NB4 (cell line): ENCODE results near the gene PARD6B.
"Not testable (repeated sequence)": the region's sequence is repeated elsewhere in the genome, so short reads cannot be mapped to it uniquely, and the experiment has no call there.

Experiments
- DNase-seq: peaks from one replicate; pipeline ENCODE4 v3.0.0; 2010; ENCODE audit warnings: low read depth
- H3K4me3 ChIP-seq: one replicate; pipeline ENCODE4 v1.5.1; 2011; ENCODE audit warnings: mild to moderate bottlenecking, low read depth, low read length, moderate library complexity
- CTCF ChIP-seq: IDR thresholded peaks from one replicate; pipeline ENCODE4 v1.5.1; 2012; ENCODE audit warnings: low read depth, low read length
- MYC ChIP-seq: IDR thresholded peaks from 2 replicates; pipeline ENCODE4 v1.6.1; 2011; ENCODE audit warnings: low read depth, low read length
- POLR2A ChIP-seq: IDR thresholded peaks from 2 replicates; pipeline ENCODE4 v1.6.1; 2011; ENCODE audit warnings: mild to moderate bottlenecking; ENCODE audit not compliant: insufficient read length; ENCODE audit errors: extremely low read depth
- TF ChIP-seq, protein P1 (sequence below): IDR thresholded peaks from 2 replicates; pipeline ENCODE4 v1.6.1; 2011; ENCODE audit warnings: low read depth, low read length

PARD6B gene

GRCh38 chr20:50759678-50760077, 28.3 kb downstream of the PARD6B start:
- no peak for TF ChIP-seq MYC
- peak; percentile 49 for DNase-seq
- no peak overlapping the region for H3K4me3 ChIP-seq

GRCh38 chr20:50762045-50762422, 30.7 kb downstream of the PARD6B start:
- DNase-seq, result no peak
- TF ChIP-seq, protein P1, sequence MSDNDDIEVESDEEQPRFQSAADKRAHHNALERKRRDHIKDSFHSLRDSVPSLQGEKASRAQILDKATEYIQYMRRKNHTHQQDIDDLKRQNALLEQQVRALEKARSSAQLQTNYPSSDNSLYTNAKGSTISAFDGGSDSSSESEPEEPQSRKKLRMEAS, result no peak
- TF ChIP-seq POLR2A (no peak), CTCF (no peak)
- H3K4me3 ChIP-seq, result no peak overlapping the region

- H3K4me3 ChIP-seq, result no peak overlapping the region
- TF ChIP-seq CTCF (no peak), POLR2A (no peak), MYC (no peak)
- TF ChIP-seq, protein P1, result no peak
- no peak for DNase-seq
These were observed 31.2 kb downstream of the PARD6B start for GRCh38 chr20:50762435-50763220.

DNA sequence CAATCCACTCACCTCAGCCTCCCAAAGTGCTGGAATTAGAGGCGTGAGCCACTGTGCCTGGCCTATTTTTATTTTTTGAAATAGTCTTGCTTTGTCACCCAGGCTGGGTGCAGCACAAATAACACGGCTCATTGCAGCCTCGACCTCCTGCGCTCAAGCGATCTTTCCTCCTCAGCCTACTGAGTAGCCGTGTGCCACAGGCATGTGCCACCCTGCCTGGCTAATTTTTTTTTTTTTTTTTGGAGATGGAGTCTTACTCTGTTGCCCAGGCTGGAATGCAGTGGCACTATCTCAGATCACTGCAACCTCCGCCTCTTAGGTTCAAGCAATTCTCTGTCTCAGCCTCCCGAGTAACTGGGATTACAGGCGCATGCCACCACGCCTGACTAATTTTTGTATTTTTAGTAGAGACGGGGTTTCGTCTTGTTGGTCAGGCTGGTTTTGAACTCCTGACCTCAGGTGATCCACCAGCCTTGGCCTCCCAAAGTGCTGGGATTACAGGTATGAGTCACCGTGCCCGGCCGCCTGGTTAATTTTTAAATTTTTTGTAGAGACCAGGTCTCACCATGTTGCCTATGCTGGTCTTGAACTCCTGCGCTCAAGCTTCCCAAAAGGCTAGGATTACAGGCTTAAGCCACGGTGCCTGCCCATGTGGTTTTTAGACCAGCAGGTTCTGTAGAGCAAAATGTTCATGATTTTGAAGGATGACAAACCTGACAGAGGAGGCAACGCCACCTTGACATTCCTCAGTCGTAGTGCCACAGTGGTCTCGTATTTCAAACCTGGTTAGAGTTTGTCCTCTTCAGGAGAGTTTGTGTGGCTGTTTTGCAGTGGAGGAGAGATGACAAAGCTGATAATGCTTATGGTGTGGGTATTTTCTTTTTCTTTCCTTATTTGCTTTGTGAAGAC, 32.4 kb downstream of the PARD6B start:
- DNase-seq, H3K4me3 ChIP-seq: not testable (repeated sequence)

- not testable (repeated sequence) for DNase-seq, H3K4me3 ChIP-seq
These were observed 33.9 kb downstream of the PARD6B start for GRCh38 chr20:50765251-50765650.

GRCh38 chr20:50765674-50766073, 34.3 kb downstream of the PARD6B start:
- no peak for DNase-seq
- no peak overlapping the region for H3K4me3 ChIP-seq
- TF ChIP-seq MYC (no peak), POLR2A (no peak), CTCF (no peak)
- TF ChIP-seq, protein P1, result no peak

DNA sequence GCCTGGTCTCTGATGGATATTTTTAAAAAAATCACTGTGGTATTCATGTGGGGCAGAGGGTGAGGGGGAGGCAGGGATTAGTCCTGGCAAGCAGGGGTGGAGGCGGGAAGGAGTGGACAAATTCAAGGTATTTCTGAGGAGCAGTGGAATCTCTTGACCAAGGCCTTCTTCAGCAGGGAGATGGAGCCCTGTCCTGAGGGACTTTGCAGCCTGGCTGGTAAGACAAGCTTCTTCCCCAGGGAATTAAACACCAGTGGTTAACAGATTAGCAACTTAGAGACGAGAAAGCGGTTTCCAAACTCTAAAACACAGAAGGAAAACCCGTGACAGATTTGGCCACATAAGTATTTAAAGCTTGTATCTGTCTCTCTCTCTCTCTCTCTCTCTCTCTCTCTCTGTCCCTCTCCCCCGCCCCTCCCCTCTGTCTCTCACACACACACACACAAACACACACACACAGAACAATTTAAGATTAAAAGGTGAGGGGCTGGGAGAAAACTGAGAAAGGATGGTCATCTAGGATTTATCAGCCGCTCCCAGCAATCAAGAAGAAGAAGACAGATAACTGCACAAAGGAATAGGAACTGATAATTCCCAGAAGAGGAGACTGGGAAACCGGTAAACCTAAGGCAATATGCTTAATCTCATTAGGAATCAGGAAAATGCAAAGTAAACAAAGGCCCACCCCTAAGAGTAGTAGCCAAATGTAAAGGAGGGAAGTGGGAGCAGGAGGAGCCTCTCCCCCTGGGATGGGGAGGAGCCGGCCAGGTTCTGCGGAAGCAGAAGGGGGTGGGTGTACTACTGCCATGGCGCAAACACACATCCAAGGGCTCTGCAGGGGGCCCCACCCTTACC, 35.8 kb downstream of the PARD6B start:
- H3K4me3 ChIP-seq, result not testable (repeated sequence)
- DNase-seq, result peak; percentile 65

DNA sequence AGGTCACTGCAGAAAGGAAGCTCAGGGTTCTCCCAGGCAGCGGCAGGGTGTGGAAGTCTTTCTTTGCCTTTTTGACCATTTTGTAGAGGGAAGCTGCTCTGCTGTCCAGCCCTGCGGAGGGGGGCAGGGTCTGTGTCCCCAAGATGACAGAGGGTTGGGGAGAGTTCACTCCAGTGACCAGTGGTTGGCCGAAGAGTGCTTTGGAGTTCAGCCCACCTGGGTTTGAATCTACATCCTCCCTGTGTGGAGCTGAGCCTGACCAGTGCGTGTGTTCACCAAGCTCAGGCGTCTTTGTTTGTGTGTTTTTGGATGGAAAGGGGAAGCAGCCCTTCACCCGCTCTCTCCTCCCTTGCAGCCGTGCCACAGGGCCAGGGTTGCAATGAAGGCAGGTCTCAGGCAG, 37.6 kb downstream of the PARD6B start:
- peak; percentile 69 for DNase-seq
- not testable (repeated sequence) for H3K4me3 ChIP-seq

DNA sequence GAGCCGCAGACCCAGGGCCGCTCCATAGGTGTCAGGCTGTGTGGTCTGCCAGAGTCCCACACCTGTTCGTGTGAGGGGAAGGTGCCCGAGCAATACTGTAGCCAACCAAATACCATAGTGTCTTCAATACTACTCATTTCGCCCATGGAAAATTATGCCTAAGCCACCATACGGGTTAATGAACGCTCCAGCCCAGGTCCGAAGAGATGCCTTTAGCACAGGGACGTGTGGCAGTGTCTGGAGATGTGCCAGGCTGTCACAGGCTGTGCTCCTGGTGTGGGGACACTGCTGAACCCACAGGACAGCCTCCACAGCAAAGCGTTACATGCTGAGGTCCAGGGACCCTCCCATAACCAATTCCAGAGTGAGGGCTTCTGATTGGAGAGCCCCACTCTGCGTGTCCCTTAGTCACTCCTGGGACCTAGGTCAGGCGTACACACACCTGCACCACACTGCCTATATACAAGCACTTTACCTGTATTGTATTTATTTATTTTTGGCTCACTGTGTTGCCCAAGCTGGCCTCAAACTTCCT, 38.2 kb downstream of the PARD6B start:
- DNase-seq, H3K4me3 ChIP-seq: not testable (repeated sequence)

DNA sequence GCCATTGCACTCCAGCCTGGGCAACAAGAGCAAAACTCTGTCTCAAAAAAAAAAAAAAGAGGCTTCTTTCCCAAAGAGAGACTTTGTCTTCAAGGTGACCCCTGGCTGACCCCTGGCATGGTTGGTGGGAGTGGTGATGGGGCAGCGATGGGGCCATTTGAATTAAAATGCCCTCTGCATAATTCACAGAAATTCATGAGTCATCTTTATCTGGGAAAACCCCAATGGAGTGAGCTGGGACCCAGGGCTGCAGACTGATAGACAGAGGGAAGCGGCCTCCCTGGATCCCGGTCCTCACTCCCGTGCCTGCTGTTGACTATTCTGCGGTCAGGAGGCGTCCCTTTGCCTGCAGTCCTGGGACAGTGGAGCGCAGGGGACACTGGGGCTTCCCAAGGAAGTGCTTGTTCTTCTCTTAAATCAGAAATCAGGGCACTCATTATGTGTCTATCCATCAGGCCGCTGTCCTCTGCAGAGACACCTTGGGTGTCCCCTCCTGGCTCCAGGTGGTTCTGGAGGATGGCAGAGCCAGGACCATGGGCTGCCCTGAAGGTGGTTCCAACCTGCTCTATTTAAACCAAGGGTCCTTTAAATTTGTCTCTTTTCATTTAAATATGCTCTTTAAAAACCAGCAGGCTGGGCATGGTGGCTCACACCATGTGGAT, 40.2 kb downstream of the PARD6B start:
- DNase-seq, H3K4me3 ChIP-seq: not testable (repeated sequence)
